ENCODE results near the gene COPG2.
"Not testable (repeated sequence)": the region's sequence is repeated elsewhere in the genome, so short reads cannot be mapped to it uniquely, and the experiment has no call there.

The COPG2 gene

DNA sequence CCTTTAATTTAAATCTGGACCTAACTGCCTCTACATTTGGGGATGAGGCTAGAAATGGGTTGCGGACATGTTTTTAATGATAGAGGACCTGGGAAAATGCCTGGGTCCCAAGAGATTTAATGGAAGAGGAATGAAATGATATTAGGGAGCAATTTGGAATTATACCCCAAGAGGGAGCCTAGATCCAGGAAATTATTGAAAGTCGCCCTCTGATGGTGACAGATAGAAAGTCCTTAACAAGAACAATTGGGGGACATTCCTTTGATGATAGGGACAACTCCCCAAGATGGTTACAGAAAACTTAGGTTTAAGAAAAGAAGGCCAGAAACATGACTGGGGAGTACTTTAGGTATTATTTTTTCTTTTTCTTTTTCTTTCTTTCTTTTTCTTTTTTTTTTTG is 27.3 kb upstream of the COPG2 start:
- Histone ChIP-seq H3K9me2 (replicated peaks; ENCODE audit: low read depth, low read length) (no peaks in the 10 kb centered on the region), H3K9ac (ENCODE audit: low read depth, low read length, poor library complexity, severe bottlenecking) (no peak overlapping the region), H2AFZ (ENCODE audit: low read length) (no peak overlapping the region), H3K4me2 (ENCODE audit: low read depth, low read length, poor library complexity, severe bottlenecking) (no peak overlapping the region), H4K20me1 (ENCODE audit: insufficient read depth, low read length, poor library complexity, severe bottlenecking) (no peaks in the 10 kb centered on the region), H3K4me3 (ENCODE audit: low read length, poor library complexity, severe bottlenecking) (no peak overlapping the region), H3K9me3 (ENCODE audit: insufficient read depth, low read depth, low read length) (no peaks in the 10 kb centered on the region), H3K27me3 (ENCODE audit: insufficient read depth, low read length, poor library complexity, severe bottlenecking) (no peaks in the 10 kb centered on the region), H3K4me1 (ENCODE audit: insufficient read depth, low read length, poor library complexity, severe bottlenecking) (no peaks in the 10 kb centered on the region), H3K36me3 (ENCODE audit: insufficient read depth, low read length) (no peaks in the 10 kb centered on the region), H3K79me2 (ENCODE audit: insufficient read depth, low read length) (no peaks in the 10 kb centered on the region), H3F3A (ENCODE audit: low read depth) (no peaks in the 10 kb centered on the region)
- TF ChIP-seq EZH2phosphoT487 (IDR thresholded peaks at IDR 0.05; ENCODE audit: borderline replicate concordance): no peak
- TF ChIP-seq, protein P1, sequence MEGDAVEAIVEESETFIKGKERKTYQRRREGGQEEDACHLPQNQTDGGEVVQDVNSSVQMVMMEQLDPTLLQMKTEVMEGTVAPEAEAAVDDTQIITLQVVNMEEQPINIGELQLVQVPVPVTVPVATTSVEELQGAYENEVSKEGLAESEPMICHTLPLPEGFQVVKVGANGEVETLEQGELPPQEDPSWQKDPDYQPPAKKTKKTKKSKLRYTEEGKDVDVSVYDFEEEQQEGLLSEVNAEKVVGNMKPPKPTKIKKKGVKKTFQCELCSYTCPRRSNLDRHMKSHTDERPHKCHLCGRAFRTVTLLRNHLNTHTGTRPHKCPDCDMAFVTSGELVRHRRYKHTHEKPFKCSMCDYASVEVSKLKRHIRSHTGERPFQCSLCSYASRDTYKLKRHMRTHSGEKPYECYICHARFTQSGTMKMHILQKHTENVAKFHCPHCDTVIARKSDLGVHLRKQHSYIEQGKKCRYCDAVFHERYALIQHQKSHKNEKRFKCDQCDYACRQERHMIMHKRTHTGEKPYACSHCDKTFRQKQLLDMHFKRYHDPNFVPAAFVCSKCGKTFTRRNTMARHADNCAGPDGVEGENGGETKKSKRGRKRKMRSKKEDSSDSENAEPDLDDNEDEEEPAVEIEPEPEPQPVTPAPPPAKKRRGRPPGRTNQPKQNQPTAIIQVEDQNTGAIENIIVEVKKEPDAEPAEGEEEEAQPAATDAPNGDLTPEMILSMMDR (conservative IDR thresholded peaks at IDR 0.05; ENCODE audit: low read length): peak; percentile 81

DNA sequence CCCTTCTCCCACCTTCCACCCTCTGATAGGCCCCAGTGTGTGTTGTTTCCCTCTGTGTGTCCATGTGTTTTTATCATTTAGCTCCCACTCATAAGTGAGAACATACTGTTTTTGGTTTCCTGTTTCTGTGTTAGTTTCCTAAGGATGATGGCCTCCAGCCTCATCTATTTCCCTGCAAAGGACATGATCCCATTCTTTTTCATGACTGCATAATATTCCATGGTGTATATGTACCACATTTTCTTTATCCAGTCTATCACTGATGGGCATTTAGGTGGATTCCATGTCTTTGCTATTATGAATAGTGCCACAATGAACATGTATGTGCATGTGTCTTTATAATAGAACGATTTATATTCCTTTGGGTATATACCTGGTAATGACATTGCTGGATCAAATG is 23.8 kb upstream of the COPG2 start:
- H4K20me1 ChIP-seq (ENCODE audit: insufficient read depth, low read length, poor library complexity, severe bottlenecking); H3F3A ChIP-seq (ENCODE audit: low read depth); H3K9me3 ChIP-seq (ENCODE audit: insufficient read depth, low read depth, low read length); H3K9ac ChIP-seq (ENCODE audit: low read depth, low read length, poor library complexity, severe bottlenecking); H2AFZ ChIP-seq (ENCODE audit: low read length); H3K79me2 ChIP-seq (ENCODE audit: insufficient read depth, low read length); H3K36me3 ChIP-seq (ENCODE audit: insufficient read depth, low read length); H3K9me2 ChIP-seq (replicated peaks; ENCODE audit: low read depth, low read length); H3K4me1 ChIP-seq (ENCODE audit: insufficient read depth, low read length, poor library complexity, severe bottlenecking); H3K4me3 ChIP-seq (ENCODE audit: low read length, poor library complexity, severe bottlenecking); H3K27me3 ChIP-seq (ENCODE audit: insufficient read depth, low read length, poor library complexity, severe bottlenecking); H3K4me2 ChIP-seq (ENCODE audit: low read depth, low read length, poor library complexity, severe bottlenecking): not testable (repeated sequence)

- Histone ChIP-seq H3K9ac (ENCODE audit: low read depth, low read length, poor library complexity, severe bottlenecking) (no peak overlapping the region), H3K9me2 (replicated peaks; ENCODE audit: low read depth, low read length) (no peaks in the 10 kb centered on the region), H3K36me3 (ENCODE audit: insufficient read depth, low read length) (no peaks in the 10 kb centered on the region), H3F3A (ENCODE audit: low read depth) (no peaks in the 10 kb centered on the region), H3K27me3 (ENCODE audit: insufficient read depth, low read length, poor library complexity, severe bottlenecking) (no peaks in the 10 kb centered on the region), H2AFZ (ENCODE audit: low read length) (no peak overlapping the region), H3K4me3 (ENCODE audit: low read length, poor library complexity, severe bottlenecking) (no peak overlapping the region), H4K20me1 (ENCODE audit: insufficient read depth, low read length, poor library complexity, severe bottlenecking) (no peaks in the 10 kb centered on the region), H3K4me1 (ENCODE audit: insufficient read depth, low read length, poor library complexity, severe bottlenecking) (no peaks in the 10 kb centered on the region), H3K4me2 (ENCODE audit: low read depth, low read length, poor library complexity, severe bottlenecking) (no peak overlapping the region), H3K9me3 (ENCODE audit: insufficient read depth, low read depth, low read length) (peaks cover 8% of the 10 kb centered on the region; the same call in 1 of the 2 replicates), H3K79me2 (ENCODE audit: insufficient read depth, low read length) (no peaks in the 10 kb centered on the region)
- TF ChIP-seq, protein P1 (conservative IDR thresholded peaks at IDR 0.05; ENCODE audit: low read length): no peak
- TF ChIP-seq EZH2phosphoT487 (IDR thresholded peaks at IDR 0.05; ENCODE audit: borderline replicate concordance): no peak
Measured at GRCh38 chr7:130689683-130690082, 21.1 kb upstream of the COPG2 start.

- Histone ChIP-seq H3K27me3 (ENCODE audit: insufficient read depth, low read length, poor library complexity, severe bottlenecking) (peaks cover 7% of the 10 kb centered on the region), H3K36me3 (ENCODE audit: insufficient read depth, low read length) (no peaks in the 10 kb centered on the region), H3K9me2 (replicated peaks; ENCODE audit: low read depth, low read length) (no peaks in the 10 kb centered on the region), H3F3A (ENCODE audit: low read depth) (no peaks in the 10 kb centered on the region), H3K4me3 (ENCODE audit: low read length, poor library complexity, severe bottlenecking) (no peak overlapping the region), H3K9me3 (ENCODE audit: insufficient read depth, low read depth, low read length) (no peaks in the 10 kb centered on the region), H3K4me1 (ENCODE audit: insufficient read depth, low read length, poor library complexity, severe bottlenecking) (no peaks in the 10 kb centered on the region), H4K20me1 (ENCODE audit: insufficient read depth, low read length, poor library complexity, severe bottlenecking) (no peaks in the 10 kb centered on the region), H3K9ac (ENCODE audit: low read depth, low read length, poor library complexity, severe bottlenecking) (no peak overlapping the region), H3K79me2 (ENCODE audit: insufficient read depth, low read length) (no peaks in the 10 kb centered on the region), H2AFZ (ENCODE audit: low read length) (no peak overlapping the region), H3K4me2 (ENCODE audit: low read depth, low read length, poor library complexity, severe bottlenecking) (no peak overlapping the region)
- TF ChIP-seq, protein P1 (conservative IDR thresholded peaks at IDR 0.05; ENCODE audit: low read length): no peak
- no peak for TF ChIP-seq EZH2phosphoT487 (IDR thresholded peaks at IDR 0.05; ENCODE audit: borderline replicate concordance)
Measured at GRCh38 chr7:130683026-130683425, 14.5 kb upstream of the COPG2 start.

All from Loucy (cell line).